ENCODE results near the gene IGSF21. TPM values are rescaled to one million over a fixed set of nuclear protein-coding genes. Genes with fewer than 3 reads are reported as not detected.

IGSF21 gene
- total and polyA plus RNA-seq, 2 donors from 2014 or later = 1.4 to 6.6 TPM

GRCh38 chr1:18091660-18092446 lies 15.7 kb upstream of the IGSF21 start:
- intact Hi-C loops (cut with DNase I) = no loop called here
- no peak for DNase-seq
- Histone ChIP-seq H3K9ac (ENCODE audit: low read length in 3 of 3) (no peak overlapping the region), H3K9me3 (ENCODE audit: control insufficient read depth in 2 of 3, insufficient read depth in 1 of 3, low read length in 3 of 3) (no peaks in the 10 kb centered on the region), H3K27ac (ENCODE audit: low read depth in 2 of 2, low read length in 2 of 2) (no peak overlapping the region), H3K4me1 (ENCODE audit: control insufficient read depth in 2 of 3, insufficient read depth in 2 of 3, low read depth in 1 of 3, low read length in 3 of 3) (no peaks in the 10 kb centered on the region), H3K4me3 (ENCODE audit: low read length in 3 of 3) (no peak overlapping the region), H3K27me3 (ENCODE audit: control insufficient read depth, insufficient read depth, low read length) (no peaks in the 10 kb centered on the region), H3K36me3 (ENCODE audit: control insufficient read depth in 2 of 3, insufficient read depth in 3 of 3, low read length in 3 of 3) (no peaks in the 10 kb centered on the region)
- no peak for FAIRE-seq
- no peak for TF ChIP-seq CTCF (IDR thresholded peaks at IDR 0.05; ENCODE audit: borderline replicate concordance, extremely low read depth, insufficient read depth)

- no peaks in the 10 kb centered on the region for H3K4me1 ChIP-seq (ENCODE audit: control insufficient read depth in 2 of 3, insufficient read depth in 2 of 3, low read depth in 1 of 3, low read length in 3 of 3)
- no peaks in the 10 kb centered on the region for H3K27me3 ChIP-seq (ENCODE audit: control insufficient read depth, insufficient read depth, low read length)
- H3K27ac ChIP-seq (ENCODE audit: low read depth in 2 of 2, low read length in 2 of 2) = no peak overlapping the region
- no peak overlapping the region for H3K9ac ChIP-seq (ENCODE audit: low read length in 3 of 3)
- FAIRE-seq (no peak), DNase-seq (no peak)
- H3K9me3 ChIP-seq (ENCODE audit: control insufficient read depth in 2 of 3, insufficient read depth in 1 of 3, low read length in 3 of 3) = no peaks in the 10 kb centered on the region
- H3K36me3 ChIP-seq (ENCODE audit: control insufficient read depth in 2 of 3, insufficient read depth in 3 of 3, low read length in 3 of 3) = no peaks in the 10 kb centered on the region
- no peak overlapping the region for H3K4me3 ChIP-seq (ENCODE audit: low read length in 3 of 3)
- TF ChIP-seq CTCF (IDR thresholded peaks at IDR 0.05; ENCODE audit: borderline replicate concordance, extremely low read depth, insufficient read depth) = no peak
- intact Hi-C loops (cut with DNase I) = no loop called here
Measured at GRCh38 chr1:18093193-18093592, 14.4 kb upstream of the IGSF21 start.

GRCh38 chr1:18093646-18094045 lies 14.0 kb upstream of the IGSF21 start:
- Histone ChIP-seq H3K9me3 (ENCODE audit: control insufficient read depth in 2 of 3, insufficient read depth in 1 of 3, low read length in 3 of 3) (no peaks in the 10 kb centered on the region), H3K27ac (ENCODE audit: low read depth in 2 of 2, low read length in 2 of 2) (no peak overlapping the region), H3K4me1 (ENCODE audit: control insufficient read depth in 2 of 3, insufficient read depth in 2 of 3, low read depth in 1 of 3, low read length in 3 of 3) (no peaks in the 10 kb centered on the region), H3K4me3 (ENCODE audit: low read length in 3 of 3) (no peak overlapping the region), H3K9ac (ENCODE audit: low read length in 3 of 3) (no peak overlapping the region), H3K36me3 (ENCODE audit: control insufficient read depth in 2 of 3, insufficient read depth in 3 of 3, low read length in 3 of 3) (no peaks in the 10 kb centered on the region), H3K27me3 (ENCODE audit: control insufficient read depth, insufficient read depth, low read length) (peaks cover 1% of the 10 kb centered on the region)
- intact Hi-C loops (cut with DNase I) = no loop called here
- TF ChIP-seq CTCF (IDR thresholded peaks at IDR 0.05; ENCODE audit: borderline replicate concordance, extremely low read depth, insufficient read depth) = no peak
- no peak for FAIRE-seq
- DNase-seq = no peak
